PC-3 (cell line): Measurements from ENCODE around the gene ADPRHL1.

Source experiments
- CTCF ChIP-seq: fragments of 300-600 bp; sonication (generic); conservative IDR thresholded peaks from 2 replicates; pipeline ENCODE4 v1.5.1; 2017; ENCODE audit warnings: antibody characterized with exemption, low read depth, mild to moderate bottlenecking, low read length
- EZH2 ChIP-seq: fragments of 300-600 bp; sonication (generic); IDR thresholded peaks from one replicate; pipeline ENCODE4 v1.6.1; 2017; ENCODE audit warnings: antibody characterized with exemption, mild to moderate bottlenecking, low read length; ENCODE audit not compliant: unreplicated experiment

GRCh38 chr13:113432506-113433270 lies 20.6 kb downstream of the ADPRHL1 start:
- TF ChIP-seq CTCF (no peak), EZH2 (no peak)
